GM18951 (cell line): ENCODE measurements around the gene NR4A1.

Experiments
- POLR2A ChIP-seq: IDR thresholded peaks from 4 replicates; pipeline ENCODE4 v1.6.1; 2011; ENCODE audit warnings: mild to moderate bottlenecking; ENCODE audit not compliant: insufficient read length, insufficient read depth; ENCODE audit errors: extremely low read depth
- in situ Hi-C: fragments of 300-500 bp; cut with MboI; formaldehyde crosslinking; loops from one replicate; pipeline ENCODE4 v1.12.0; 2022; ENCODE audit warnings: low sequenced_read_pairs, mixed read lengths, inconsistent platforms; ENCODE audit not compliant: unreplicated experiment

Gene NR4A1

DNA sequence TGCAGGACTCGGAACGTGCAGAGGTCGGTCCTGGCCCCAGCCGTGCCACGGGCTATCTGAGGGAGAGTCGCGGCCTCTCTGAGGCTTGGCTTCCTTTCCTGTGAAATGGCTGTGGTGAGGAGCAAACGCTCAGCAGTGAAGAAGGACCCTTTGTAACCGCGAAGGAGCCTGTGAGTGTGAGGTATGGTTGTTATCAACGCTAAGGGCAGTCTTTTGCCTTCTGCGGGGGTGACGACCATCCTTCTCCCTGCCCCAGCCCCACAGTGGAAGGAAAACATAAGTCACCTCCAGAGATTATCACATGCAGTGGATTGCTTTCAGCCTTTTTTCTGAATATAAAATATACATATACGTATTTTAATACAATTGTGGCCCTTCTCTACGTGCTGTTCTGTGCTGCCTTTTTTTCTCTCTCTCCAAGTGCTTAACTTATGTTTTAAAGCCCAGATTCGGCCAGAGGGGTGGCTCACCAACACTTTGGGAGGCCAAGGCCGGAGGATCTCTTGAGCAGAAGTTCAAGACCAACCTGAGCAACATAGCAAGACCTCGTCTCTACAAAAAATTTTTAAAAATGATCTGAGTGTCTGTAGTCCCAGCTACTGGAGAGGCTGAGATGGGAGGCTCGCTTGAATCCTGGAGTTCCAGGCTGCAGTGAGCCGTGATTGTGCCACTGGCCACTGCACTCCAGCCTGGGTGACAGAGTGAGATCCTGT is 27.1 kb upstream of the NR4A1 start:
- no peak for TF ChIP-seq POLR2A
- in situ Hi-C loops = loop anchor here (10.0 kb wide), 1 partner anchor 101 kb away; no protein-coding TSS in a partner anchor

DNA sequence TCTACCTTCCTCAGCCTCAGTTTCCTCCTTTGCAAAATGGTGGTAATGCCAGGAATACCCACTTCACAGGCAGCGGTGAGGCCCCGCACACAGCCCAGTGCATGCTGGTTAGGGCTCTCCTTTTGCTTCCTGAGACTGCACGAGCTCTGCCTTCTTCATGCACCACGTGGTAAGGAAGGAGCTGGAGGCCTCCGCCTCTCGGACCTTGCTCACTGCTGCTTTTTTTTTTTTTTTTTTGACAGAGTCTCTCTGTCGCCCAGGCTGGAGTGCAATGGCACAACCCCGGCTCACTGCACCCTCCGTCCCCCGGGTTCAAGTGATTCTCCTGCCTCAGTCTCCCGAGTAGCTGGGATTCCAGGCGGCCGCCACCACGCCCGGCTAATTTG is 26.4 kb upstream of the NR4A1 start:
- in situ Hi-C loops = loop anchor here (5.0 to 10.0 kb wide), 2 partner anchors 57 to 100 kb away; no protein-coding TSS in a partner anchor
- TF ChIP-seq POLR2A = peak; percentile 17

DNA sequence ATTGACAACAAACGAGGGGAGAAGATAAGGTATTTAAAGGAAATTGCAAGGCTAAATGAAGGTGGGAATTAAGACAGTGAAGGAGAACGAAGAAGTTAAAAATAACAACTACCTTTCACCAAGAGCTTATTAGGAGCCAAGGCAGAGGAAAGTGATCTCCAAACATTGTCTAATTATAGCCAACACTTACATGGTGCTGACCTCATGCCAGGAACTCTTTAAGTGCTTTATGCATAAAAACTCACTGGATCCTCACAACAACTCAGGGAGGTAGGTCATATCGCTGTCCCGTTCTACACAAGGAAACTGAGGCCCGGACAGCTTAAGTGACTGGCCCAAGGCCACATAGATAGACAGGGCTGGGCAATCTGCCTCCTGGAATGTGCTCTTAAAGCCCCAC is 25.0 kb upstream of the NR4A1 start:
- no peak for TF ChIP-seq POLR2A
- in situ Hi-C loops = loop anchor here (5.0 to 10.0 kb wide), 2 partner anchors 56 to 99 kb away; no protein-coding TSS in a partner anchor

DNA sequence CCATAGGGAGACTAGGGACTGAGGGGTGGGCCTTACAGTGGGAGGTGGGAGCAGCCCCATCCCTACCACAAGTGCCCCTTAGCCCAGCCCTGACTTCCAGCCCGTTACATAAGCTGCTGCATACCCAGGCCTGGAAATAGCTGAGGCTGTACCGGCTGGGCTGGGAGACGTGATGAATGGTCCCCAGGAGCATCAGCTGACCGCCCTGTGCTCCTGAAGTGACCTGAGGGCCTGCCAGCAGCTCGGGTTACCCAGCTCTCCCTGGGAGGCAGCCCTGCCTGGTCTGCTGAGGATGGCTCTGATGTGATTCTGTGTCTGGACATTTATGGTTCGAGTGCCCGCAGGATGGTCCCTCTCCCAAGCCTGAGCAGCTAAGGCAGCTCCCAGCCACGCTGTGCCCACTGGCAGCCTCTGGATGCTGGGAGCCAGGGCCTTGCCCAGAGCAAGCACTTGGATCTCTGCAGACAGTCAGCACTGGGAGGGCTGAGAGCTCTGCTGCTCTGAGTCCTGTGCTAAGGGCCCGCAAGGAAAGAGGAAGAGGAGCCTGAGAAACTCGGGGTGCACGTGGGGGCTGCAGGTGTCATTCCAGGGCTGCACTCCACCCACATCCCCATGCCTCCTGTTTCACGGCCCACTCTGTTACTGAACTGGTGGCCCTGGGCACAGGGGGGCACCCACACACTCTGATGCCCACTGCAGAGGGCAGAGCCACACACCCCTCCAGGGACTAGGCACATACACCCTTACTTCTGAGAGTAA is 24.0 kb upstream of the NR4A1 start:
- TF ChIP-seq POLR2A = no peak
- in situ Hi-C loops = loop anchor here (5.0 to 10.0 kb wide), 2 partner anchors 55 to 98 kb away; no protein-coding TSS in a partner anchor

DNA sequence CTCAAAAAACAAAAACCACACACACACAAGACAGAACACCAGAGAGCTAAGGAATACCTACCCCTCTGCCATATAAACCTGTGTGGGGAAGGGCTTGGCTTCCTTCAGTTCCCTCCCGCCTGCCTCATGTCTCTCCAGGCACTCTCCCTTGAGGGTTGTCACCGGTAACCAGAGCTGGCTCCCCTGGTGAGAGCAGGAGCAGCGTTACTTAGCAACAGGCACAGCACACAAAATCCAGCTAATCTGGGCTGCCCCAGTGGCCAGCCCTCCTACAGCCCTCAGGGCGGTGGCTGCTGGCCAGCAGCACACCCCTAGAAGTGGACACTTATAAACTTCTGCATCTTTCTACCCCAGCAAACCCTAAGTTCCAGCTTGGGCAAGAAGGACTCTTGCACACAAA is 21.6 kb upstream of the NR4A1 start:
- TF ChIP-seq POLR2A = no peak
- in situ Hi-C loops = loop anchor here (5.0 to 10.0 kb wide), 2 partner anchors 53 to 95 kb away; no protein-coding TSS in a partner anchor

DNA sequence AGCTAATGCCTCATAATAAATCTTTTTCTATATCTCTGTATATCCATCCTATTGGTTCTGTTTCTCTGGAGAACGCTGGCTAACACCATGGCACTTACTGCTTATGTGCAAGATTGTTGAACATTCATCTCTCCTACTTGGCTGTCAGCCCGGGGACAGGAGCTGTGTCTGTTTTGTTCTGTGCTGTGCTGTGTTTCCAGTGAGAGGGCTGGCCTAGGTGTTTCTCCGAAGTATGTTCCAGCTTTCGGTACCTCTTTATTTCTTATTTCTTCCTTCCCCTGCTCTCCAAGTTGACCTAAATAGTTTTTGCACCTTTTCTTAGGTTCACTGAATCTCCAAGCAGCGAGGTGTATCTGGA is 18.8 kb upstream of the NR4A1 start:
- no peak for TF ChIP-seq POLR2A
- in situ Hi-C loops = no loop called here

DNA sequence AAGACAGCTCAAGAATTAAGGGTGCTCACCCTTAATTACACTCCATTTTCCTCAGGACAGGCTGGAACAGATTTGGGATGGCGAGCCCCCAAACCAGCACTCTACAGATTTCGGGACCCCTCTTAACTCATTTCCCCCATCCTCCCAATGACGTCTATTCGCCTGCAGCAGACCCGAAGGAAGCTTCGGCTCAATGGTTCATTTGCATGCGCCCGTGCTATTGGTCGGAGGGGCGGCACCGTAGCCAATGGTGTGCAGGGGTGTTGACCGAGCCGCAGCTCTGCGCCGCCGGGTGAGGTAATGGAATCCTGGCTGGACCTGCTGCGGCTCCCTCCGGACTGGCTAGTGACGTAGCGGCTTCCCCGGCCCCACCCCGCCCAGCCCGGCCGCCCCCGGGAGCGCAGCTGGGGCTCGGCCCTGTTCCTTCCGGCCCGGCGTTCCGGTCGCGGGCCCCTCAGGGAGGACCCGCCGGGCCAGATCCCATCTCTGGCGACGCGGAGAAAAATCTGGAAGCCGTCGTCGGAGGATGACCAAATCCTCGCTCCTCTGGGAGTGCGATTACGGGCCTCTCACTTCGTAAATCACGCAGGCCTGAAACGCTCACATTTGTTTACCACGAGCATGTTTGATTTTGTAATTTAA is 18.3 kb upstream of the NR4A1 start:
- in situ Hi-C loops = no loop called here
- peak; percentile 60 for TF ChIP-seq POLR2A

DNA sequence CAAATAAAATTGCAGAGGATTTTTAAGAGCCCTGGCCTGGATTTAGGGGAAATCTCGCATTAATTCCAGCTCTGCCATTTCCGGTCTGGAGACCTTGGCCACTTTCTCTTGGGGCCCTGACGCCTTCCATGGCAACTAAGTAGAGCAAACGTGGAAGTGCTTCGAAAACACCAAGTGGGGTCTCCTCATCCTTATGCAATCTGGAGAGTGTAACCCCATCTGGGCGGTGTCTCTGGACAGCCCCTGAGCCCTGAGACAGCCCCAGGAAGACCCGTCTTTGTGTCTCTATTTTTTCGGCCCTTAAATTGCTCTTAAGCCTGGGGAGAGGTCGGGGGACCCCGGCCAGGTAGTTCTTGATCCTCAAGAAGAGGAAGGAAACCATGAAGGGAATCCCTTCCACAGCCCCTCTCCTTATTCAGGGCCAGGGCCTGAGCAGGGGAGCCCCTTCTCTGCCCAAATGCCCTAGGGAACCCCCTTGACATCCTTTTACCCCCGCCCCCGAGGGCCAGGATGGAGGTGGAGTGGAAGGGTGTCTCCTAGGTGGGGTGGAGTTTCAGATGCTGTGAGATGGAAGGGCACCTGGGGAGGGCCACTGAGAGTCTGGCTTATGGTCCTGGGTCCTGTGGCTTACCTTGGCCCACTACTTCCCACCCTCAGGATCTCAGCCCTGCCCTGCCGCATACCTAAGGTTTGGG is 17.6 kb upstream of the NR4A1 start:
- TF ChIP-seq POLR2A = no peak
- in situ Hi-C loops = no loop called here

DNA sequence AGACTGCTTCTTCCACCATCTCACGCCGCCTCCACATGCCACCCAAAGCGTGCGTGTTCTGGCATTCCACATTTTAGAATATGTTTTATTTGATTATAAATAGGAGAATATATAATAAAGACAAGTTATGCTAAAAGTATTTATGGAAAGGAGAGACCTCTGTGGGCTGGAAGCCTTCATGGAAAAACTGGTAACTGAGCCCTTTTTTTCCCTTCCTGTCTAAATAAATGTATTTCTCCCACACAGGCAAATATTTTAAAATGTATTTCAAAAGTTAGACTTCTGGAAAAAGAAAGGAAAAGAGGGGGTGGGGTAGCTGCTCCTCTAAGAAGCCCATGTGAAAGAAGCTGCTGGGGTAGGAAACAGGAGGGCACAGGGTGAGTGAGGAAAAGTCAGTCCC is 16.1 kb upstream of the NR4A1 start:
- in situ Hi-C loops = no loop called here
- no peak for TF ChIP-seq POLR2A

DNA sequence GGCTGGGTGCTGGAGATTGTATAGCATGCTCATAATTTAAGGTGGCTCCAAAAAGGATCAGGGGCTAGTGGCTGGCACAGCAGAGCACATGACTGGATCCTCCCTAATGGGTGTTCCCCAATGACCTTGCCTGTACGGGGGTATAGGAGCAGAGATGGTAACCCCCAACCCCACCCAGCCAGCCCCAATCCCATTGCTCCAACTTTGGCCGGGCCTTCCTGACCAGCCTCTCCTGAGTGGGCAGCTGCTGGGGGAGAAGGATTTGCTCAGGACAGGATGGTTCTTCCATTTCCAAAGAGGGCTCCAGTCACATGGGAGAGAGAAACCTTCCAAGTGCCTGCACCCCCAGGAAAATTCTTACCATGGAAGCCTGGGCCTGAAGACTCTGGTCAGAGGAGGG is 15.3 kb upstream of the NR4A1 start:
- TF ChIP-seq POLR2A = no peak
- in situ Hi-C loops = no loop called here

DNA sequence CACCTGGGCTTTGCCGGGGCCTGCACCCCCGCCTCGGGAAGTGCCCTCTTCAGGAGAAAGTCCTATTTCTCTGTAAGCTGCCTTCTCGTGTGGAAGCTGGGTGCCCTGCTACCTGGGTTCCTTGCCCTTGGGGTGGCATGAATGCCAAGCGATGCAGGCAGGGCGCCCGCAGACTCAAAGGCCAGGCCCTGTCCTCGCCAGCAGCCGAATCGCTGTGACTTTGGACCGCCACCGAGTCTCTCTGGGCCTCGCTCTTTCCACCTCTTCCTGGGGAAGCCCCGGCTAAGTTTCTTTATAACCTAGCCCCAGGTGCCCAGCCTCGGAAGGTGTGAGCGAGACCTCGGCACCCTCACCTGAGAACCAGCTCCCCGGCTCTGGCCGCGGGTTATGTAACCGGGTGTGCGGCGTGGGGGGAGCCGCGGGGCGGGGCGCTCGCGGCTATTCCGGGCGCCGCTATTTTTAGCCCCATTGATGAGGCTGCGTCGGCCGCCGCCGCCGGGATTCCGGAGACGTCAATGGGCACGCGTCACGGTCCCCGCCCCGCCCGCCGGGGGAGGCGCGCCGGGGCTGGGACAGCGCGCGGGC is 14.6 kb upstream of the NR4A1 start:
- in situ Hi-C loops = no loop called here
- peak; percentile 15 for TF ChIP-seq POLR2A

DNA sequence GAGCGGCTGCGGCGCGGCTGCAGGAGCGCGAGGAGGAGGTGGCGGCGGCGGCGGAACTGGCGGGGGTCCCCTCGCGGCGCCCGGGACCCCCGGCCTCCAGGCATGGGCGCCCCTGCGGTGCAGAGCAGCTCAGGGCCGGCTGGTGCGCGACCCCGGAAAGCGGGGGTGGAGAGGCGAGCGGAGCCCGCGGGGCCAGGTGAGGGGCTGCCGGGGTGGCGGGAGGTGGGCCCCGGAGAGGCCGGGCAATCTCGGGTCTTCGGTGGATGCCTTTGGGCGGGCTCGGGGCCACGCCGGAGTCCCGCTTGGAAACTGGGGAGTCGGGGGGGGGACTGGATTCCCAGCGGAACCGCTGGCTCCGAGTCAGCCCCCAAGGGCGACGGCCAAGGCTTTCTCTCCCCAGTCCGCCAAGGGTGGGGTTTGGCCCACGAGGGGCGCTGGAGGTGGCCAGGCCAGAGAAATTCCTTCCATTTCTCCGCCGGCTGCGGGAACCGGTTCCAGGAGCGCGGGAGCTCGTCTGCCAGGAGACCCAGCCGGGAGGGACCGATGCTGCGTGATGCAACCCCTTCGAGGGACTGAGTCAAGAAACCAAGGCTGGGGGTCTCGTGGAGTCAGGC is 13.9 kb upstream of the NR4A1 start:
- in situ Hi-C loops = no loop called here
- TF ChIP-seq POLR2A = no peak
